ENCODE results near the gene TMC6. TPM values are rescaled to one million over a fixed set of nuclear protein-coding genes. Genes with fewer than 3 reads are reported as not detected.

Gene TMC6
- total RNA-seq, 2 experiments from 2014 or later: 124 to 258 TPM

DNA sequence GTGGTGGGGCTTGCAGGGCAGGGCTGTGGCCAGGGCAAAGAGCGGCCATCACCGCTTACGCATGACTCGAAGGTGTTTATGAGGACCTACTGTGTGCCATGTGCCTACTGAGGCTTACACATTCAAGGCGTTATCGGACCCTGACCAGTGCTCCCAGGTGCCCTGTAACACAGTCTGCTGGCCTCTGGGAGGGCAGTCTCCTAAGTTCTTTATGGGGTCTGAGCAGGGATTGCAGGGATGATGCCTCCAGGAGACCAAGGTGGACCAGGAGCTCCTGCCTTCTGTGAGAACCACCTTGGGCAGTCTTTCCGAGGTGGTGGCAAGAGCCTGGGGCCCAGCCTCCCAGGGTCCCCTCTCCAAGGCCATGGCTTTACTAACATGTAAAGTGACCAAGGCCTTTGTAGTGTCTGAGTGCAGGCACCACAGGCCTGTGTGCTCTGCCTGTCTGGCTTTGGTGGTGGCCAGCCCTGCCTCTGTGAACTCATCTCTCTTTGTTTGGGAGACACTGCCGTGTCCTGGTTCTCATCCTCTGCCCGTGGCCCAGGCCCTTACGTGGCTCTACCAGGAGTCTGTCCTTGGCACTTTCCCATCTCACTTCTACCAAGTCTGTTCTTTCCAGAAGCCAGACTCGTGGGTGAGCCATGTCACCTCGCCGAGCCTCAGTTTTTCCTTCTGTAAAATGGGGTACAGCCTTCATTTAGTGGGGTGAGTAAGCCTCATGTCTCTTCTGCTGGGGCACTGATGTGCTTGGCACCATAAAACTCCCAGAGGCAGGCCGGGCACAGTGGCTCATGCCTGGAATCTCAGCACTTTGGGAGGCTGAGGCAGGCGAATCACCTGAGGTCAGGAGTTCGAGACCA lies 36.4 kb upstream of the TMC6 start:
- TF ChIP-seq, protein P1, sequence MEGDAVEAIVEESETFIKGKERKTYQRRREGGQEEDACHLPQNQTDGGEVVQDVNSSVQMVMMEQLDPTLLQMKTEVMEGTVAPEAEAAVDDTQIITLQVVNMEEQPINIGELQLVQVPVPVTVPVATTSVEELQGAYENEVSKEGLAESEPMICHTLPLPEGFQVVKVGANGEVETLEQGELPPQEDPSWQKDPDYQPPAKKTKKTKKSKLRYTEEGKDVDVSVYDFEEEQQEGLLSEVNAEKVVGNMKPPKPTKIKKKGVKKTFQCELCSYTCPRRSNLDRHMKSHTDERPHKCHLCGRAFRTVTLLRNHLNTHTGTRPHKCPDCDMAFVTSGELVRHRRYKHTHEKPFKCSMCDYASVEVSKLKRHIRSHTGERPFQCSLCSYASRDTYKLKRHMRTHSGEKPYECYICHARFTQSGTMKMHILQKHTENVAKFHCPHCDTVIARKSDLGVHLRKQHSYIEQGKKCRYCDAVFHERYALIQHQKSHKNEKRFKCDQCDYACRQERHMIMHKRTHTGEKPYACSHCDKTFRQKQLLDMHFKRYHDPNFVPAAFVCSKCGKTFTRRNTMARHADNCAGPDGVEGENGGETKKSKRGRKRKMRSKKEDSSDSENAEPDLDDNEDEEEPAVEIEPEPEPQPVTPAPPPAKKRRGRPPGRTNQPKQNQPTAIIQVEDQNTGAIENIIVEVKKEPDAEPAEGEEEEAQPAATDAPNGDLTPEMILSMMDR (conservative IDR thresholded peaks at IDR 0.05; ENCODE audit: low read length): no peak
- TF ChIP-seq EZH2phosphoT487 (IDR thresholded peaks at IDR 0.05; ENCODE audit: borderline replicate concordance, low read depth, low read length): no peak
- Histone ChIP-seq H3K79me2 (ENCODE audit: insufficient read depth, low read depth, low read length) (no peaks in the 10 kb centered on the region), H3K36me3 (ENCODE audit: insufficient read depth, low read length) (no peaks in the 10 kb centered on the region), H3K27ac (ENCODE audit: low read depth, low read length, poor library complexity, severe bottlenecking) (no peak overlapping the region), H3K4me2 (ENCODE audit: low read length) (no peak overlapping the region), H3K4me3 (ENCODE audit: low read depth, low read length, poor library complexity, severe bottlenecking) (no peak overlapping the region), H2AFZ (ENCODE audit: low read length) (no peak overlapping the region), H3K9me2 (ENCODE audit: insufficient read depth, low read length) (no peaks in the 10 kb centered on the region), H4K20me1 (ENCODE audit: insufficient read depth, low read length) (no peaks in the 10 kb centered on the region), H3K9me3 (ENCODE audit: low read length) (no peaks in the 10 kb centered on the region), H3K4me1 (ENCODE audit: insufficient read depth, low read length, poor library complexity, severe bottlenecking) (peaks cover 27% of the 10 kb centered on the region)
- CTCF ChIA-PET (ENCODE audit: unreplicated experiment): no interaction called here
- POLR2A ChIA-PET: no interaction called here
- BruUV-seq (replicated peaks): no TSS peak
- intact Hi-C loops (cut with micrococcal nuclease; ENCODE audit: unreplicated experiment): no loop called here
- no peak for DNase-seq (ENCODE audit: low spot score)

DNA sequence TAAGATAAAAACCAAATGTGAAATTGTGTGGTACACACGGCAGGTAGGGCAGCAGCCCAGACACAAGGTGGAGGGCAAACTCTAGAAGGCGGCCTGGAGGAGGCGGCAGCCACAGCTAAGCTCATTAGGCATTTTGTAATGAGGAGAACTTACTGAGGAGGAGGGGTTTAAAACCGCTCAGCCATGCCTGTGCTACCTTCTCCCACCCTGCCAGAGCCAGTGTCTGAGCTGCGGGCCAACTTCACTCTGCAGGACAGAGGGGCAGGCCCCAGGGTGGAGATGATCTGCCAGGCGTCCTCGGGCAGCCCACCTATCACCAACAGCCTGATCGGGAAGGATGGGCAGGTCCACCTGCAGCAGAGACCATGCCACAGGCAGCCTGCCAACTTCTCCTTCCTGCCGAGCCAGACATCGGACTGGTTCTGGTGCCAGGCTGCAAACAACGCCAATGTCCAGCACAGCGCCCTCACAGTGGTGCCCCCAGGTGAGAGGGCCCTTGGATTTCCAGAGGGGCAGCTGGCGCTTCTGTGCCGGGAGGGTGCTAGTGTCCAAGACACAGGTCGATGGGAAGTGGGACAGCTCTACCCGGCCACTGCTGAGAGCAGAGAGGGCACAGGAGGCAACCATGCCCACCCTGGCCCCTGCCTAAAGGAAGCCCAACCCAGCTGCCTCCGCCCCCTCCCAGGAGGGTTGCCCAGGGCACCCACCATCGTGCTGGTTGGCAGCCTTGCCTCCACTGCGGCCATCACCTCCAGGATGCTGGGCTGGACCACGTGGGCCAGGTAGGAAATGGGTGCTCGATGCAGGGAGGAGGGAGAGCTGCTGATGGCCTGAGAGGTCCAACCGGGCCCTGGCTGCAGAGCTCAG lies 35.6 kb upstream of the TMC6 start:
- H3K9me2 ChIP-seq (ENCODE audit: insufficient read depth, low read length): no peaks in the 10 kb centered on the region
- H2AFZ ChIP-seq (ENCODE audit: low read length): no peak overlapping the region
- H3K9me3 ChIP-seq (ENCODE audit: low read length): no peaks in the 10 kb centered on the region
- no peak overlapping the region for H3K4me3 ChIP-seq (ENCODE audit: low read depth, low read length, poor library complexity, severe bottlenecking)
- H4K20me1 ChIP-seq (ENCODE audit: insufficient read depth, low read length): no peaks in the 10 kb centered on the region
- CTCF ChIA-PET (ENCODE audit: unreplicated experiment): no interaction called here
- no peak overlapping the region for H3K27ac ChIP-seq (ENCODE audit: low read depth, low read length, poor library complexity, severe bottlenecking)
- H3K36me3 ChIP-seq (ENCODE audit: insufficient read depth, low read length): no peaks in the 10 kb centered on the region
- BruUV-seq (replicated peaks): no TSS peak
- intact Hi-C loops (cut with micrococcal nuclease; ENCODE audit: unreplicated experiment): no loop called here
- DNase-seq (ENCODE audit: low spot score): no peak
- no peak for TF ChIP-seq EZH2phosphoT487 (IDR thresholded peaks at IDR 0.05; ENCODE audit: borderline replicate concordance, low read depth, low read length)
- TF ChIP-seq, protein P1 (conservative IDR thresholded peaks at IDR 0.05; ENCODE audit: low read length): no peak
- peaks cover 20% of the 10 kb centered on the region for H3K4me1 ChIP-seq (ENCODE audit: insufficient read depth, low read length, poor library complexity, severe bottlenecking)
- no peaks in the 10 kb centered on the region for H3K79me2 ChIP-seq (ENCODE audit: insufficient read depth, low read depth, low read length)
- POLR2A ChIA-PET: no interaction called here
- H3K4me2 ChIP-seq (ENCODE audit: low read length): no peak overlapping the region

Data from OCI-LY7 (cell line).